ENCODE data around the gene ZBTB7C. TPM values are rescaled to one million over a fixed set of nuclear protein-coding genes. Genes with fewer than 3 reads are reported as not detected.

The ZBTB7C gene
- total RNA-seq, 1 experiment from 2014 or later, result not detected

DNA sequence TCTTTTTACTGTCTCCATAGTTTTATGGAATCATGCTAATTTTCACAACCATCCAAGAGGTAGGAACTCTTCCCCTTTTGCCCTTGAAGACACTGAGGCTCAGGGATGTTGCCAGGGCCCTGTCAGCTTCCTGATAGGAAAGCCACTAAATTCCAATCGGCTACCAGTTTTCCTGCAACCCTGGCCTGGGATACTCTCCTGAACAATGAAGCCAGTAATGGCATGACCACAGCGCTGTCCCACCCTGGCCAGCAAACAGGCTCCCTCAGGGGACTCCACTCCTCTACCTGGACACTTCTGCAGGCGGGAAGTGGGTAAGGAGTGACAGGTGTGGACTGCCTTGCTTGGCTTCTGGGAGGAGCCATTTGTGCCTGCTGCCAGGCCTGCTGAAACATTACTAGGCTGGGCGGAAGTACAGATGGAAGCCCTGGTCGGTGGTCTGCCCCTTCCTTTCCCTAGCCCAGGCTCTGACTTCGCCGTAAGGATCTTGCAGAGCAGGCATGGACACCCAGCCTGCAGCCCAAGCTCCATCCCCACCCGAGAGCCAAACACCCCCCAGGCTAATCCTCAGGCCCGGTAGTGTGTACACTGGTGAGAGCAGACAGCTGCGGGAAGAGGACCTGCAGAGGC, 400.0 kb downstream of the ZBTB7C start:
- no TSS peak for BruUV-seq (replicated peaks)
- Mint-ChIP-seq H3K4me1 (ENCODE audit: low read depth, unreplicated experiment) (peaks cover 3% of the 10 kb centered on the region), H3K4me3 (ENCODE audit: low read depth, unreplicated experiment) (peak overlapping the region; percentile 73), H3K36me3 (ENCODE audit: insufficient read depth, unreplicated experiment) (peaks cover 10% of the 10 kb centered on the region), H3K27ac (ENCODE audit: unreplicated experiment) (peak overlapping the region; percentile 60), H3K9me3 (ENCODE audit: low read depth, unreplicated experiment) (no peaks in the 10 kb centered on the region), H3K27me3 (ENCODE audit: unreplicated experiment) (peaks cover 41% of the 10 kb centered on the region)
- TF ChIP-seq, protein P1, sequence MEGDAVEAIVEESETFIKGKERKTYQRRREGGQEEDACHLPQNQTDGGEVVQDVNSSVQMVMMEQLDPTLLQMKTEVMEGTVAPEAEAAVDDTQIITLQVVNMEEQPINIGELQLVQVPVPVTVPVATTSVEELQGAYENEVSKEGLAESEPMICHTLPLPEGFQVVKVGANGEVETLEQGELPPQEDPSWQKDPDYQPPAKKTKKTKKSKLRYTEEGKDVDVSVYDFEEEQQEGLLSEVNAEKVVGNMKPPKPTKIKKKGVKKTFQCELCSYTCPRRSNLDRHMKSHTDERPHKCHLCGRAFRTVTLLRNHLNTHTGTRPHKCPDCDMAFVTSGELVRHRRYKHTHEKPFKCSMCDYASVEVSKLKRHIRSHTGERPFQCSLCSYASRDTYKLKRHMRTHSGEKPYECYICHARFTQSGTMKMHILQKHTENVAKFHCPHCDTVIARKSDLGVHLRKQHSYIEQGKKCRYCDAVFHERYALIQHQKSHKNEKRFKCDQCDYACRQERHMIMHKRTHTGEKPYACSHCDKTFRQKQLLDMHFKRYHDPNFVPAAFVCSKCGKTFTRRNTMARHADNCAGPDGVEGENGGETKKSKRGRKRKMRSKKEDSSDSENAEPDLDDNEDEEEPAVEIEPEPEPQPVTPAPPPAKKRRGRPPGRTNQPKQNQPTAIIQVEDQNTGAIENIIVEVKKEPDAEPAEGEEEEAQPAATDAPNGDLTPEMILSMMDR (IDR thresholded peaks at IDR 0.05; ENCODE audit: unreplicated experiment), result no peak
- intact Hi-C loops (cut with micrococcal nuclease; ENCODE audit: unreplicated experiment), result no loop called here
- CTCF ChIA-PET, result no interaction called here
- DNase-seq, result no peak

DNA sequence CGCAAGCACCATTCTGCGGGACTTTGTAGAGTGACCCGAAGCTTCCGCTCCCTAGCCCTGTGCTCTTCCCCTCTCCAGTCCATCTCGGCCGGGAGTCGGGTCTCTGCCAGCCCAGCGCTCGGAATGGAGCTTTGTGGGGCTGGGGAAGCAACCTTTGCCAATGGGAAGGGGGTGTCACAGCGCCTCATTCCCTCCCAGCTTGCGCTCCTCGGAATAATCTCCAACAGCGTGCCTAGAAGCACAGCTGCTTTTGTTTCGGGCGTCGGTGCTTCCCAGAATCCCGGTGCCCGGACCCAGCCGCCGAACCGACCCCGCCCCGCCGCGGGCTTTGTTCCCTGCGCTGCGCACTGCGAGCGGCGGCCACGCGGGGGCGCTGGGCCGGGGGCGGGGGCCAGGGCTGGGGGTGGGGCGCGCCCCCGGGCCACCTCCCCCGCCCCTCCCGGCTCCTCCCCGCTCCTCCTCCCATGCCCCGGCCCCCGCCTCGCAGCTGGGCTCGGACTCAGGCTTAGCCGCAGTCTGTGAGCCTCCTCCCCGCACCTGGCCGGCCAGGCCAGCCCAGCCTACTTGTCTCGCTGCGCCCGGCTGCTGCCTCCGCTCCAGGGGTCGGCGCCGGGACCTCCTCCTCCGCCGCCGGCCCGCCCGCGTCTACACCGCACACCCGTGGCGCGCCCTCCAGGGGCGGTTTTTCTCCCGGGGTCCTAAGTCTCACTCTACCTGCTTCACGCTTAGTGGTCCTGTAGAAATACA, 401.1 kb downstream of the ZBTB7C start:
- TF ChIP-seq, protein P1 (IDR thresholded peaks at IDR 0.05; ENCODE audit: unreplicated experiment), result peak; percentile 73
- peaks cover 14% of the 10 kb centered on the region for H3K4me1 Mint-ChIP-seq (ENCODE audit: low read depth, unreplicated experiment)
- no peaks in the 10 kb centered on the region for H3K9me3 Mint-ChIP-seq (ENCODE audit: low read depth, unreplicated experiment)
- H3K27me3 Mint-ChIP-seq (ENCODE audit: unreplicated experiment), result peaks cover 30% of the 10 kb centered on the region
- H3K4me3 Mint-ChIP-seq (ENCODE audit: low read depth, unreplicated experiment), result peak overlapping the region; percentile 73
- CTCF ChIA-PET, result interaction anchor here (0.5 to 1.2 kb wide), 3 partner anchors 23 to 235 kb away, joined by 3 to 6 read pairs (median 3); no protein-coding TSS in a partner anchor
- peaks cover 15% of the 10 kb centered on the region for H3K36me3 Mint-ChIP-seq (ENCODE audit: insufficient read depth, unreplicated experiment)
- H3K27ac Mint-ChIP-seq (ENCODE audit: unreplicated experiment), result peak overlapping the region; percentile 60
- no TSS peak for BruUV-seq (replicated peaks)
- intact Hi-C loops (cut with micrococcal nuclease; ENCODE audit: unreplicated experiment), result no loop called here
- peak; percentile 76 for DNase-seq

DNA sequence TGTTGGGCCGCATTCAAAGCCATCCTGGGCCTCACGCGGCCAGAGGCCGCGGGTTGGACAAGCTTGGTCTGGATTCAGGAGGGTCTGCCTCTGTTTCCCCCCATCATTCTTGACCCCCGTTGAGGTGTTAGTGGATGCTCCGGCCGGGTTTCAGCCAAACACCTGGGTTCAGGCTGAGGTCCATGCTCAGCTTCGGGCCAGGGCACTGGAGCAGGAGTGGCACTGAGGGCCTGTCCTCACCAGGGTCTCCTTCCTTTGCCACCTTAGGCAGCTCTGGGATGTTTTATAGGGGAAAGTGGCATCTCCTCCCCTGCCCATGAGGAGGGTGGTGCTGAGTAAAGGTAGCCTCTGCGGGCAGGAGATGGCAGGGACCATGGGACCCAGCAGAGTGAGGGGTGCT, 401.8 kb downstream of the ZBTB7C start:
- BruUV-seq (replicated peaks), result no TSS peak
- DNase-seq, result no peak
- Mint-ChIP-seq H3K27ac (ENCODE audit: unreplicated experiment) (no peak overlapping the region), H3K9me3 (ENCODE audit: low read depth, unreplicated experiment) (no peaks in the 10 kb centered on the region), H3K36me3 (ENCODE audit: insufficient read depth, unreplicated experiment) (peaks cover 20% of the 10 kb centered on the region), H3K4me1 (ENCODE audit: low read depth, unreplicated experiment) (peaks cover 22% of the 10 kb centered on the region), H3K4me3 (ENCODE audit: low read depth, unreplicated experiment) (peak overlapping the region; percentile 26), H3K27me3 (ENCODE audit: unreplicated experiment) (peaks cover 23% of the 10 kb centered on the region)
- TF ChIP-seq, protein P1 (IDR thresholded peaks at IDR 0.05; ENCODE audit: unreplicated experiment), result no peak
- intact Hi-C loops (cut with micrococcal nuclease; ENCODE audit: unreplicated experiment), result no loop called here
- CTCF ChIA-PET, result interaction anchor here (0.5 to 1.2 kb wide), 2 partner anchors 235 to 251 kb away, joined by 3 to 6 read pairs; no protein-coding TSS in a partner anchor

DNA sequence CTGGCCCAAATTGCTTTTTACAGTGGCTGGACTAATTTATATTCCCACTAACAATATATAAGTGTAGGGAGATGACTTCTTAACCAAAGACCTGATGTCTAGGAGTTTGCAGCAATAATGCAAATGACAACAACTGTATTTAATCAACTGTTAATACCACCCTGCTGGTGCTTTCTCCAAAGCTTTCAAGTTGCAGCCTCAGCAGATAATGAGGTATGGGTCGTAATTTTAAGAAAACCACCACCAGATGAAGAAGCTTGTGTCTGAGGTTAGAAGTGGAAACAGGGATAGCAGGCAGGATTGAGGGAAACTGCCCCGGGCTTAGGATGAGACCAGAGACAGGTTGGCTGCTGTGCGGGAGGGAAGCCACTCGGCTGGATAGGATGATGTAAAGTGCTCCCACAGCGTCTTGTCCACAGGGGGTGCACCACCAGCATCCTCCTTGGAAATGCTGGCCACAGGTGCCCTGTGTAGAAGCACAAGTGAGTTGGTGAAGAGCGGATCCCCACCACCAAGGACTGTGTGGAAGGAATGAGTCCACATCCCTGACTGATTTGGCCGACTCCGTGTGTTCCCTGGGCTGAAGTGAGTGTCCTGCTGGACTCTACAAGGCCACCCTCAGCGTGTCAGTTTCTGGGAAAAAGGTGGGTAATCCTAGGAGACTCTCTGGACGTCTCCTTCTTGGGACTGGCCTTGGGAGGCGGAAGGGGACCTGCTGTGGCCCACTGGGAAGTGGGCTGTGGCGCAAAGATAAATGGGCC, 402.6 kb downstream of the ZBTB7C start:
- Mint-ChIP-seq H3K4me3 (ENCODE audit: low read depth, unreplicated experiment) (peak overlapping the region; percentile 26), H3K9me3 (ENCODE audit: low read depth, unreplicated experiment) (no peaks in the 10 kb centered on the region), H3K27ac (ENCODE audit: unreplicated experiment) (no peak overlapping the region), H3K4me1 (ENCODE audit: low read depth, unreplicated experiment) (peaks cover 23% of the 10 kb centered on the region), H3K27me3 (ENCODE audit: unreplicated experiment) (peaks cover 15% of the 10 kb centered on the region), H3K36me3 (ENCODE audit: insufficient read depth, unreplicated experiment) (peaks cover 20% of the 10 kb centered on the region)
- no peak for DNase-seq
- intact Hi-C loops (cut with micrococcal nuclease; ENCODE audit: unreplicated experiment), result no loop called here
- TF ChIP-seq, protein P1 (IDR thresholded peaks at IDR 0.05; ENCODE audit: unreplicated experiment), result no peak
- CTCF ChIA-PET, result interaction anchor here (0.7 kb wide), 1 partner anchor 1938 kb away, joined by 3 read pairs; no protein-coding TSS in a partner anchor
- no TSS peak for BruUV-seq (replicated peaks)

Data from Calu3 (cell line).